ENCODE results near the gene TRERF1.

DNA sequence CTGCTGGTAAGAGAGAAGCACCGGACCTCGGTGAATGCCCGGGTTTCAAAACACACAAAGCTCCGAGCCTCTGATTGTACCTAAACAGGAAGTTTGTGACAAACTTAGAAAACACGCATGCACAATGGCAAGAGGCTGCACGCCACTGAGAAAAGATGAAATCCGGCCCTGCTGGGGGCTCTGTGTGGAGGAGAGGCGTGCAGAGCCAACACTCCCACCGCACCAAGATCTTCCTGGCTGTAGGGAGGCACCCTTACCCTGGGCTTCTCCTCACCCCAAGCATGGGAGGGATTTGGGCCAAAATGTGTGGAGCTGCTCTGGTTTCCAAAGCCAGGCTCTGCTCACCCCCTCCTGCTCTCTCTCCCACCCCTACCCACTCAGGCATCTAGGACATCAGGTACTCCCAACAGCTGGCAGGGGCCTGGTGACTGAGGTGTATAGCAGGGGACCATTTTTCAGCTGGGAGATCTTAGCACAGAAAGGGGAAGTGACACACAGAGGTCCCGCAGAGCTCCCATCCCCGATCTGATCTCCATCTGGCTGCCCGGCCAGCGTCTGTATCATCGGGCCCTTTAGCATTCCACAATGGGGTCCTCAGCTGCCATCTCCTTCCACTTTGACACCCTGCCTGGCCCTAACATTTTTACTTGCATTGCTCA is 84.2 kb downstream of the TRERF1 start:
- TF ChIP-seq, protein P1, sequence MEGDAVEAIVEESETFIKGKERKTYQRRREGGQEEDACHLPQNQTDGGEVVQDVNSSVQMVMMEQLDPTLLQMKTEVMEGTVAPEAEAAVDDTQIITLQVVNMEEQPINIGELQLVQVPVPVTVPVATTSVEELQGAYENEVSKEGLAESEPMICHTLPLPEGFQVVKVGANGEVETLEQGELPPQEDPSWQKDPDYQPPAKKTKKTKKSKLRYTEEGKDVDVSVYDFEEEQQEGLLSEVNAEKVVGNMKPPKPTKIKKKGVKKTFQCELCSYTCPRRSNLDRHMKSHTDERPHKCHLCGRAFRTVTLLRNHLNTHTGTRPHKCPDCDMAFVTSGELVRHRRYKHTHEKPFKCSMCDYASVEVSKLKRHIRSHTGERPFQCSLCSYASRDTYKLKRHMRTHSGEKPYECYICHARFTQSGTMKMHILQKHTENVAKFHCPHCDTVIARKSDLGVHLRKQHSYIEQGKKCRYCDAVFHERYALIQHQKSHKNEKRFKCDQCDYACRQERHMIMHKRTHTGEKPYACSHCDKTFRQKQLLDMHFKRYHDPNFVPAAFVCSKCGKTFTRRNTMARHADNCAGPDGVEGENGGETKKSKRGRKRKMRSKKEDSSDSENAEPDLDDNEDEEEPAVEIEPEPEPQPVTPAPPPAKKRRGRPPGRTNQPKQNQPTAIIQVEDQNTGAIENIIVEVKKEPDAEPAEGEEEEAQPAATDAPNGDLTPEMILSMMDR (IDR thresholded peaks at IDR 0.05) = no peak
- TF ChIP-seq POLR2AphosphoS5 (IDR thresholded peaks at IDR 0.05; ENCODE audit: insufficient read depth in 1 of 2, low read depth in 1 of 2) = no peak
- TF ChIP-seq POLR2A (IDR thresholded peaks at IDR 0.05) = no peak
